Endometrial microvascular endothelial cells (primary cell): ENCODE results near the gene MYMK. TPM values are rescaled to one million over a fixed set of nuclear protein-coding genes. Genes with fewer than 3 reads are reported as not detected.

ENCODE experiments used
- in situ Hi-C: cut with HindIII; loops from 2 replicates; pipeline ENCODE4 v1.10.0; 2017; ENCODE audit warnings: low sequenced_read_pairs, low pct_unique_long_range_greater_than_20kb; ENCODE audit errors: inconsistent ontology term
- total RNA-seq: library from RNA; depleted of rRNA; stranded (reverse); fragments of >200 nt; gene quantifications from one replicate; pipeline ENCODE4 v1.2.3, GENCODE V29; 2015; ENCODE audit errors: inconsistent ontology term

Gene MYMK
- total RNA-seq, 1 donor from 2014 or later, result not detected

- in situ Hi-C loops, result no loop called here
Observed at GRCh38 chr9:133524146-133524545, 613 bp downstream of the MYMK start.

GRCh38 chr9:133523106-133523505 lies 1.7 kb downstream of the MYMK start:
- in situ Hi-C loops, result no loop called here

DNA sequence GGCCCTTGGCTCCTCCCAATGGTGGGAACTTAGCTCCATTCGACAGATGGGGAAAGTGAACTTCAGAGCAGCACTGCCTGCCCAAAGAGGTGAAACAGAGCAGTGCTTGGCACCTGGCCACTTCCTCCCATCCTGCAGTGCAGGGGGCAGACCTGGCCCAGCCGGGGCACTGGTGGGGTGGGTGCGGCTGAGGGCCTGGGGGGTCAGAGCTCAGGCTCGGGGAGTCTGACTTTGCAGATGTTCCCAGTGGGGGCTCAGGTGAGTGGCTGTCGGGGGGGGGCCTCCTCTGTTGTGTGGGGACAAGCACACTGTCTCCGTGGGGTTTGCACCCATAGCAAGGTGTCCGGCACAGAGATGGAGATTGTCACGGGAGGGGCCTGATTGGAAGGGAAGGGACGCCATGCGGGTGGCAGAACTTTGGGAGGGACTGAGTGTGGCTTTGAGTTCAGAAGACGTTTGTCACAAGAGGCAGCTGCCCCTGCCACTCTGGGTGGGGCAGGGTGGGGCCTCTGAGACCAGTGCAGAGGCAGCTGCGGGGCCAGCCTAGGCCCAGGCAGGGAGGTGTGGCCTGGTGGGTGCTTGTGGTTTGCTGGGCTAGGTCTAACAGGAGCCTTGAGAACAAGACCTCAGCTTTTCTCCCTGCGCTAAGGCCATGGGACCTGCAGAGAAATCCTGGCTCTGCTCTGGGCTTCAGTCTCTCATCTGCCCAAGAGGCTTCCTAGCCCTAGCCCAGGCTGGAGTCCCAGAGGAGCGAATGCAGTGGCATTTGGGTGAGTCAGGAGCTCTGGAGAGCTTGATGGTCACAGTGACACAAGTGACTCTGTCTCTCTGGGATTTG lies 2.5 kb downstream of the MYMK start:
- in situ Hi-C loops, result no loop called here

- in situ Hi-C loops, result no loop called here
Observed at GRCh38 chr9:133521122-133522072, 3.4 kb downstream of the MYMK start.

DNA sequence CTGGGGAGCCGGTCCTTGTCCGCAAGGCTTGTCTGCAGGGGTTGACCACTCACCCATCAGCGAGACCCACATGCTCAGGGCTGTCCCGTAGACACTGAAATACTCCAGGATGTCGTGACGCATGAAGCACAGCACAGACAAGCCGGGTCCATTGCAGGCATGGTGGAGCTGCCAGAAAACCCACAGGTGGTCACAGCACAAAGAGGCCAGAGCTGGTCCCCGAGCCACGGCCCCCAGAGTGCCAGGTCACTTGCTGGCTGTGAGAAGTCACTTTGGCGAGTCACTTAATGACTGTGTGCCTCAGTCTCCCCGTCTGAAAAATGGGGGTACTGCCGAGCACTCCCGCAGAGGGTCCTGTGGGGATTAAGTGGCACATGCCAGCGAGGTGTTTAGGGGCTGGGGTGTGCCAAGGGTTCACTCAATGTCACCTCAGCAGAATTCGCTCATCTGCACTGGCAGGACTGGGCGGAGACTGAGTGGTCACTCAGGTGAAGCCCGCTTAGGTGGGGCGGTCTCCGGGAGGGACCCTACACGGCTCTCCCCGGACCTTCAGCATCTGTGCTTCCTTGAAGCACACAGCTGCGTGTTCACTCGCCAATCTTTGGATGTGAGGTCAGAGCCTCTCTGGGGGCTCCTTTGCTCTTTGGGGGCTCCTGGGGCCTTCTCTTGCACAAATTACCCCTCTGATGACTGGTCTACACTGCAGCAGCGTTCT lies 4.5 kb downstream of the MYMK start:
- in situ Hi-C loops, result no loop called here

- in situ Hi-C loops, result no loop called here
Observed at GRCh38 chr9:133519693-133520092, 5.1 kb downstream of the MYMK start.

DNA sequence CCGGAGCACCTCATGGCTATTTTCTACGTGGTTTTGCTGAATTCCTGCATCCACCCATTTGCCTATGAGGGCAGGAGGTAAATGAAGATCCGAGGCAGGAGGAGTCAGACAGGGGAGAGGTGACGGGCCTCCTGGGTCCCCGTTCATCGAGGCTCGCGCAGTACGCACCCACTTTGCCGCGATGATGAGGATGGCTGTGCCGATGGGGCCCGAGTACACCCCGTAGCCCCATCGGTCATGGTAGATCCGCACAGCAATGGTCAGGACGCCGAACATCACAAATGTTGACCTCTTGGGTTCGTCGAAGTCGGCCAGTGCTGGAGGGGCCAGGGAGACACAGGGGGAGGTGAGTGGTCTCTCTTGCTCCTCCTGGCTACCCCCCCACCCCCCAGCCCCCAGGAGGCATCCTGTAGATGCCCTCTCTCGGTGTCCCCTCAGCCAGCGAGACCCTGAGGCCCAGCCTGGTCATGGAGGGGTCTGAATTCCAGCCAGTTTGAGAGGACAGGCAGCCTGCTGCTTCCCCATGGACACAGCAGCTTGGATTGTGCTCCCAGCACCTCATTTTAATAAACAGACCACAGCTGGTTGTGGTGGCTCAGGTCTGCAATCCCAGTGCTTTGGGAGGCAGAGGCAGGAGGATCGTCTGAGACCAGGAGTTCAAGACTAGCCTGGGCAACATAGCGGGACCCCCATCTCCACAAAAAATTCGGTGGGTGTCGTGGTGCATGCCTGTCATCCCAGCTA lies 5.9 kb downstream of the MYMK start:
- in situ Hi-C loops, result no loop called here

DNA sequence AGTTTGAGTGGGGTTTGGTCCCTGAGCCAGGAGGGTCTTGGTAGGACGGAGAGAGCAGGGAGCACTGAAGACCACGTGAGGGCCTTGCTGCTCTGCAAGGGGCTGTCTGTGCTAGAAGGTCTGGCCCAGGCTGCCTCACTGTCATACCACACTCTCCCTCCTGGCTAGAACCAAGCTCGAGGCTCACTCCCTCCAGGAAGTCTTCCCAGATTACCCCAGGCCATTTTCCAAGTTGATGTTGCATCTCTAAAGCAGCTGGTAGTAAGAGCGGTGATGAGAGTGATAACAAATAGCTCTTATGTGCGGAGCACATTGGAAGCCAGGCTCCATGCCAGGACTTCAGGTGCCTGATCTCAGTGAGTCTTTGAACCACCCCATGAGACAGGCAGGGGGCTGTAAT lies 6.6 kb downstream of the MYMK start:
- in situ Hi-C loops, result no loop called here

DNA sequence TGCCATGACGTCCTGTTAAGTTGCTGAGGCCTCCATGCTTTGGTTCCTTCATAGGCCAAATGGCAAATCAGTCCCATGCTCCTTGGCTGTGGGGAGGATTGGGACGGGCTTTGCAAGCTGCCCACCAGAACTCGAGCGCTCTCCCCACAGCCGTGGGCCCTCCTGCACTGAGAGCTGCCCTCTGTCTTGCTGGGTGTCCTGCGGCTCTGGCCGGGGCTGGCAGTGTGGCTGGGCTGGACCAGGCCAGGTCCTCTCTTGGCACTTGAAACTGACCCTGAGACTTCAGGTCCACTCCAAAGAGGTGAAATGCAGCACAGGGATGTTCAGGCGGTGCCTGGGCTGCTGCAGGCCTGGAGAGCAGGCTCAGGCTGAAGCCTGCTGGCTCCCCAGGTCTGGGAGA lies 7.0 kb downstream of the MYMK start:
- in situ Hi-C loops, result no loop called here

DNA sequence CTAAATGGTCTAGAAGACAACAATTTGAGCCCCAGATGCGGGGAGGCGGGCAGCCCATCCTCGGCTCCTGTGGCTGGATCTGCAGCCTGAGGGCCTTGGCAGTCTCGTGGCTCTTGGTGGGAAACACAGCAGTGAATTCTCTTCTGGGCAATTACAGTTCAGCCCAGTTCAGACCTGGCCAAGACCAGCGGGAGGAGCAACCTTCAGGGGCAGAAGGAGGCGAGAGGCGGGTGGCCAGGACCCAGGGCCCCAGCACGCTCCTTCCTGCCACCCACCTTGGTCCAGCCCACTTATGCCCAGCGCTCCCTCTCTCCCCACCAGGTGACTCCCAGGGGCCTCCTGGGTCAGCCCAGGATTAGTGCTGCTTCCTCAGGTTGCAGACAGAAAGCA lies 7.8 kb downstream of the MYMK start:
- in situ Hi-C loops, result no loop called here

- in situ Hi-C loops, result no loop called here
Observed at GRCh38 chr9:133516256-133516960, 8.4 kb downstream of the MYMK start.

- in situ Hi-C loops, result no loop called here
Observed at GRCh38 chr9:133515615-133516255, 9.0 kb downstream of the MYMK start.

DNA sequence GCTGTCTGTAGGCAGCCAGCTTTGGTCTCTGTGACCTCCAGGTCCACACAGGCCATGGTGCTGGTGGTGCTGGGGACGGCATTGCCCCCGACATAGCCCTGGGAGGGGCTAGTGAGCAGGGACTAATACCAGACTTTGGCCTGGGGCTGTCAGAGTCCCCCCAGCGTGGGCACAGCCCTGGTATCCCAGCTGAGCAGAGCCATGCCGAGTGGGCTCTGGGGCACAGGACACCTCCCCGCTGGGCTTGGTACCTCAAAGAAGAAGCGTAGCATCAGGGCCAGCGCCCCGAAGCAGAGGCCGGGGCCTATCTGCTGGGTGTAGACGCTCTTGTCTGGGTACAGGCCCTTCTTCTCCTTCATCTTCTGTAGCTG lies 9.5 kb downstream of the MYMK start:
- in situ Hi-C loops, result no loop called here

- in situ Hi-C loops, result no loop called here
Observed at GRCh38 chr9:133514460-133515239, 10.1 kb downstream of the MYMK start.

- in situ Hi-C loops, result no loop called here
Observed at GRCh38 chr9:133513214-133514100, 11.3 kb downstream of the MYMK start.
